CD4-positive, alpha-beta T cell treated with Interleukin-15 for 4 hours (primary cell): ENCODE results near the gene MMRN1.

Experiments
- DNase-seq: peaks from one replicate; pipeline ENCODE4 v3.0.0-alpha.2; 2020; ENCODE audit warnings: low spot score

The MMRN1 gene

DNA sequence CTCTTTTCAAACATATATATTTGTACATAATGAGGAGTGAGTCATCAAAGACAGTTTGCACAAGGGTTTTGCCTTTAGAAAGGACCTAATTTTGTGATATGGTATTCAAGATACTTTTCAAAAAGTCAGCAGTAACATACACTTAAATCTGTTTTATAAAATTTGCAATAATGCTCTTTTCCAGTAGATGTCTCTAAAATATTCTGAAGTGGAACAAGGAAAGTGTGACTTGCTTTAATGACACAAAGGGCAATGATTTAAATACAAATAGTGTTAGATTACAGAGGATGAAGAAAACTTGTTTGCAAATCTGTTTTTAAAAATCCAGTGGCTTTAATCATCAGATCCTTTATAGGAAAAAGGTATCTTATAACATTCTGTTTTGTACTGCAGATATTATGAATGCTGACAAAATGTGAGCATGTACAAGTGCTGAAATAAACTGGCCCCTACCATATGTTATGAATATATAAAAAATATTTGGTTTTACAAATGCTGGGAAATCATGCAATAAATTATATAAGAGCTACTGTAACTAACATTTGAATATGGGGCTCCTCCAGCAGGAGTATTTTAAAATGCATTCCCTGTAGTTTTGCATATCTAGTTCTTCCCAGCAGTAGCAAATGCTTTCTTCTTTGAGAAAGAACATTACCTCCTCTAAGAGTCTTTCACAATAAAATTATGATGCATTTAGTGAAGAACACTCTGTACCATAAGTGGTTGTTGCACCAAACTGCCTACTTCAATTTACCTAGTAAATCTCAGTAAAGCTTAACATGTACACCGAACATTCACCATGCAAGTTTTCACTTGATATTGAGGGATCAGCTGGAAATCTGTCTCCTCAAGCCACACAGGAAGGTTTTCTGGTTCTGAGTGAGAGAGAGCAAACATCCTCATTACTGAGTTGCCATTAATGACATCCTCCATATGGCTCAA lies 20.2 kb downstream of the MMRN1 start:
- no peak for DNase-seq

- no peak for DNase-seq
Measured at GRCh38 chr4:89915937-89916336, 21.3 kb downstream of the MMRN1 start.

DNA sequence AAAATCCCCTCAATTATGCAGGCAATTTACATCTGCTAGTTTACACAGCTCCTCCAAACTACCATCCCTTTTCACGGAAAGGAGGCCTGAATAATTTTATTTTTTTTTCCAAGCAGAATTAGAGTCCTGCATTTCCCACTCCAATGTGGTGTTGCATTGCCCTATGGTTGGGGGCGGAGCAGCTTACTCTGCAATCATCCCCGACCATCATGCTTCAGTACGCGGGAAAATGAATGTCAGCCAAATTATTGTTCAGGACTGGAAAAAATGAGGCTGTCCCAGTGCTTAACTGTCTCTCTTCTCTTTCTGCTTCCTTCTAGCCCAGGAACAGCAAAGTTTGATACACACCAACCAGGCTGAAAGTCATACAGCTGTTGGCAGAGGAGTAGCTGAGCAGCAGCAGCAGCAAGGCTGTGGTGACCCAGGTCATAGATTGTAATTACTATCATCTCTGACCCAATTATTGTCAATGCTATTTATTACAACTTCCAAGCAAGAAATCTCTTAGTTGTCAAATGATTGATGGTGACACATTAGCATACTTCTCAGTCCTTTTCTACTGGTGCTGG lies 28.3 kb downstream of the MMRN1 start:
- DNase-seq, result no peak

- DNase-seq, result no peak
Measured at GRCh38 chr4:89928838-89929237, 34.2 kb downstream of the MMRN1 start.

- peak; percentile 51 for DNase-seq
Measured at GRCh38 chr4:89929425-89930159, 34.9 kb downstream of the MMRN1 start.

- DNase-seq, result no peak
Measured at GRCh38 chr4:89939546-89939945, 44.9 kb downstream of the MMRN1 start.

DNA sequence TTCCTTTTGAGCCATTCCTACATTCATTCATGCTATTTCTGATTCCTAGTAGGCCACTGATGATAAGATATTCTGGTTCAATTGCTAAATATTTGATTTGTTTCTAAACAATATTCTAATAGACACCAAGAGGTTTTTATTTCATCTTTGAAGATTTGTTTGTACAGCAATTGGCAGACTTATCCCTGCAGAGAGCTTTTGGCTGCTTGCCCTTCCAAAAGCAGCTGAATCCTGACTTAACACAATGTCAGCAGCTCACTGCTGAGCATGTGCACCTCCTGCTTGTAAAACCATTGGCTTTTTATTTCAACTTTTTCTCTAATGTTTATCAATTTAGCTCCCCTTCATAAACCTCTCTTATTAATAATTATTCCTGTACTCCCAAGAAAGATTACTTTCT lies 45.3 kb downstream of the MMRN1 start:
- DNase-seq, result no peak

- DNase-seq, result no peak
Measured at GRCh38 chr4:89942811-89943210, 48.2 kb downstream of the MMRN1 start.

- DNase-seq, result no peak
Measured at GRCh38 chr4:89949782-89950387, 55.2 kb downstream of the MMRN1 start.

DNA sequence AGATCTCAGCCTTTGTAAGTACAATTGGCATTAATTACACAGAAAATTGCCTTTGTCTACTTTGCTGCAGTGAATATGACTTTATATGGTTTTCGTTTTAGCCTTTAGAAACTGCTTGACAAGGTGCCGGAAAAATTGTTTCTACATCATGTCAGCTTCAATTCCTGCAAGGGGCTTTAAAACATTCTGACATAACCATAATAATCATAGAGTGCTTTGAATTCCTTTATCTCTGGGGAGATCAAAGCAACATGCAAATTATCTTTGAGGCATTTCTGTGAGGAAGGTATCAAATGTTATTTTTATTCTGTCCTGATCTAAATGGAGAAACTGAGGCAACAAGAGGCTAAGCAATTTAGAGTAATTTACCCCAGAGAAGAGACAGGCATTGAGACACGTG lies 57.8 kb downstream of the MMRN1 start:
- no peak for DNase-seq

DNA sequence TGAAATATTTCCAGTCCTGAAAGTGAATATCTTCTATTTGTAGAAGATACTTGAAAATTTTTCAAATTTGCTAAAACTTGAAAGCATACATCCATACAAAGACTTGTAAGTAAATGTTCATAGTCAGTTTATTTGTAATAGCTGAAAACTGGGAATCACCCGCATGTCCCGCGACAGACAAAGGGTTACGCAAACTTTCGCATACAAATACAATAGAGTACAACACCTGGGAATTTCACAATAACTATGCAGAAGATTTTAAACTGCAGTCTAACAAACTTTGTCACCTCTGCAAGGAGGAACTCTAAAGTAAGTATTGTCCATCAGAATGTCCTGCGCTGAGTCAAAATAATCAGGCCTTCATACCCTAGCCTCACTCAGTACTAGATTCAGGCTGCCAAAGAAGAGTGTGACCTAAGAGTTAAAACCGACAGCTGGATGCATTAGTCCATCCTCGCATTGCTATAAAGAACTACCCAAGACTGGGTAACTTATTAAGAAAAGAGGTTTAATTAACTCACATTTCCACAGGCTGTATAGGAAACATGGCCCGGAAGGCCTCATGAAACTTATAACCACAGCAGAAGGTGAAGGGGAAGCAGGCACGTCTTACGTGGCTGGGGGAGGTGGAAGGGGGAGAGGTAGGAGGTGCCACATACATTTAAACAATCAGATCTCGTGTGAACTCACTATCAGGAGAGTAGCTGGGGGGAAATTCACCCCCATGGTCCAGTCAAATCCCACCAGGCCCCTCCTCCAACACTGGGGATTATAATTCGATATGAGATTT lies 60.4 kb downstream of the MMRN1 start:
- no peak for DNase-seq

DNA sequence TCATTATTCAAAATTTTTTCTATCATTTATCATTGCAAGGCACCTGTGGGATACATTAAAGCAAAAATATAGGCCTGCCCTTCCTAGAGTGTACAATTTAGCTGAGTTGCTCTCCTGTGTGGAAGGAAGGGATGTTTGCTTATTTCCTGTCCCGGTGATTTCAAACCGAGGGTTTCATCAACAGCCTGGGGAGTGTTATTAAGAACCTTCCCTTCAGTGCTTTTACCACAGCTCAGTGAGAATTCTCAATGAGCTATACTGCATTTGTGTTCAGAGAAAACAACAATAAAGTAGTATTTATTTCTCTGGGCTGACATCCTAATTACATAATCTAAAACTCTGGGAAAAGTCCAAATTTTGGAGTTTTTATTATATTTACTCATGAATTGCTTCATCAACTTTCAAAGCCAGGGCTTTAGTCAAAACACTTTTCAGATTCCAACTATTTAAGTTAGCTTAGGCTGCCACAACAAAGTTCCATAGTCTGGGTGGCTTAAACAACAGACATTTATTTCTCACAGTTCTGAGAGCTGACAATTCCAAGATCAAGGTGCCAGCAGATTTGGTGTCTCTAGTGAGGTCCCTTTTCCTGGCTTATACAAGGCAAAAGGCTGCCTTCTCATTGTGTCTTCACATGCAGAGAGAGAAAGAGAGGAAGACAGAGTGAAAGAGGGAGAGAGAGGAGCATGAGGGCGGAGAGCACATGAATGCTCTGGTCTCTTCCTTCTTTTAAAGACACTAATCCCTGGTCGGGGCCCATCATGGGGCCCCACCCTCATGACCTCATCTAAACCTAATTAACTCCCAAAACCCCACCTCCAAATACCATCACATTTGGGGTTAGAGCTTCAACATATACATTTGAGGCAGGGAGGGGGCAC lies 62.6 kb downstream of the MMRN1 start:
- no peak for DNase-seq

GRCh38 chr4:89981789-89982334 lies 87.2 kb downstream of the MMRN1 start:
- no peak for DNase-seq

GRCh38 chr4:89988268-89988667 lies 93.6 kb downstream of the MMRN1 start:
- no peak for DNase-seq

GRCh38 chr4:89992744-89993143 lies 98.1 kb downstream of the MMRN1 start:
- no peak for DNase-seq

GRCh38 chr4:89994176-89994873 lies 99.7 kb downstream of the MMRN1 start:
- no peak for DNase-seq

DNA sequence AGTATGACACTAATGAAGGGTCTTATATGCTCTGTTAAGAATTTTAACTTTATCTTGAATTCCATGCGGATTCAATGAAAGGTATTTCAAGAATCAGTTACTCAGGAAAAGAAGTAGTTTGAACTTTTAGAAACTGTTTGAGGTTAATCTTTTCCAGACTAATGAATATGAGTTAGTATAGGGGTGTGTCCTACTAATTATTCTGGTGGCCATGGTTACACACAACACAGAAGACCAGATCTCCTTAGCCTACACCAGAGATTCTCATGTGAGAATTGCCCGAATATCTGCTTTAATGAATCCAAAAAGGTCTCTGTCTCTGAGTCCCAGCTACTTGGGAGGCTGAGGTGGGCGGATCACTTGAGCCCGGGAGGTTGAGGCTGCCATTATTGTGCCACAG lies 100.4 kb downstream of the MMRN1 start:
- no peak for DNase-seq

DNA sequence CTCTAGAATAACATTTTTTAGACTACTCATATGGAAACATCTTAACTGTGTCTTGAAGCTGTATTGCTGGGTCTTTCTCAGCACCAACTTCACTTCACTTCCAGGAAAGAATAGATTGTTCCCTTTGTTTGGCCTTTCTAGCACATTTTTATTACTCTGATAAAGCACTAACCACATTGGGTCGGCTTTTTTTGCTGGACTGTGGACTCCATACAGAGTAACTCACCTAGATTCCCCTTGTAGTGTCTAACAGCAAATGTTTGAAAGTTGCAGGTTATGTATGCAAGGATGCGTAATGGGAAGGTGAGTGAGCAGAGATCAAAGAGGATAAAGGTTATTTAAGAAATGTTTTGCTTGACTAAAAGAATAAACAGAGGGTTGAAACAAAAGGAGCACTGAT lies 101.2 kb downstream of the MMRN1 start:
- no peak for DNase-seq

- no peak for DNase-seq
Measured at GRCh38 chr4:89997171-89997704, 102.6 kb downstream of the MMRN1 start.
